HS-5 (cell line): ENCODE measurements around the gene R3HDM2.
A peak's percentile ranks its signal among the peaks of the same experiment; 100 is the strongest.

Source experiments
- DNase-seq: peaks from one replicate; pipeline ENCODE4 v3.0.0-alpha.2; 2012; ENCODE audit warnings: low read depth

Gene R3HDM2

GRCh38 chr12:57240066-57240921 is 190.5 kb downstream of the R3HDM2 start:
- no peak for DNase-seq

GRCh38 chr12:57239587-57240065 is 191.2 kb downstream of the R3HDM2 start:
- no peak for DNase-seq

GRCh38 chr12:57238854-57239554 is 191.8 kb downstream of the R3HDM2 start:
- no peak for DNase-seq

- no peak for DNase-seq
Observed at GRCh38 chr12:57237932-57238853, 192.7 kb downstream of the R3HDM2 start.

GRCh38 chr12:57237596-57237931 is 193.3 kb downstream of the R3HDM2 start:
- no peak for DNase-seq

GRCh38 chr12:57236925-57237595 is 193.8 kb downstream of the R3HDM2 start:
- no peak for DNase-seq

- no peak for DNase-seq
Observed at GRCh38 chr12:57236201-57236924, 194.5 kb downstream of the R3HDM2 start.

GRCh38 chr12:57235728-57236131 is 195.1 kb downstream of the R3HDM2 start:
- no peak for DNase-seq

GRCh38 chr12:57235017-57235727 is 195.7 kb downstream of the R3HDM2 start:
- DNase-seq, result no peak

GRCh38 chr12:57234571-57235016 is 196.2 kb downstream of the R3HDM2 start:
- no peak for DNase-seq

- no peak for DNase-seq
Observed at GRCh38 chr12:57234233-57234570, 196.6 kb downstream of the R3HDM2 start.

- DNase-seq, result no peak
Observed at GRCh38 chr12:57233357-57234232, 197.2 kb downstream of the R3HDM2 start.

- no peak for DNase-seq
Observed at GRCh38 chr12:57232156-57232756, 198.6 kb downstream of the R3HDM2 start.

- DNase-seq, result no peak
Observed at GRCh38 chr12:57231276-57232021, 199.4 kb downstream of the R3HDM2 start.

- DNase-seq, result no peak
Observed at GRCh38 chr12:57230381-57231155, 200.3 kb downstream of the R3HDM2 start.

GRCh38 chr12:57229634-57230380 is 201.0 kb downstream of the R3HDM2 start, which contains the start of gene SHMT2:
Gene SHMT2 (plus strand): TSS chr12:57229711. CDS start chr12:57229779, 68 bp downstream.
- peak; percentile 85 for DNase-seq
